HG03432 (cell line): ENCODE results near the gene VN1R4.
"Not testable (repeated sequence)": the region's sequence is repeated elsewhere in the genome, so short reads cannot be mapped to it uniquely, and the experiment has no call there.

Experiments used
- ATAC-seq: cut with Tn5 transposase; IDR thresholded peaks from one replicate; pipeline ENCODE4 v1.9.1; 2021; ENCODE audit warnings: mild to moderate bottlenecking, moderate library complexity; ENCODE audit not compliant: unreplicated experiment

Gene VN1R4

GRCh38 chr19:53267623-53268022 lies at the start of gene VN1R4:
Gene VN1R4, minus strand, starts transcription at chr19:53267723. Its CDS starts 58 bp downstream, at chr19:53267665.
- ATAC-seq, result not testable (repeated sequence)

- no peak for ATAC-seq
Measured at GRCh38 chr19:53311897-53312296, 44.4 kb upstream of the VN1R4 start.

GRCh38 chr19:53311044-53311443 lies 43.5 kb upstream of the VN1R4 start:
- no peak for ATAC-seq

- no peak for ATAC-seq
Measured at GRCh38 chr19:53308339-53308811, 40.9 kb upstream of the VN1R4 start.

GRCh38 chr19:53301341-53301740 lies 33.8 kb upstream of the VN1R4 start:
- not testable (repeated sequence) for ATAC-seq

GRCh38 chr19:53294786-53295441 lies 27.4 kb upstream of the VN1R4 start:
- no peak for ATAC-seq

- no peak for ATAC-seq
Measured at GRCh38 chr19:53290758-53291549, 23.4 kb upstream of the VN1R4 start.

- ATAC-seq, result no peak
Measured at GRCh38 chr19:53285087-53285486, 17.6 kb upstream of the VN1R4 start.

GRCh38 chr19:53281947-53282346 lies 14.4 kb upstream of the VN1R4 start:
- ATAC-seq, result not testable (repeated sequence)

GRCh38 chr19:53275480-53275879 lies 8.0 kb upstream of the VN1R4 start:
- no peak for ATAC-seq

GRCh38 chr19:53272044-53272443 lies 4.5 kb upstream of the VN1R4 start:
- ATAC-seq, result no peak

GRCh38 chr19:53269861-53270260 lies 2.3 kb upstream of the VN1R4 start:
- not testable (repeated sequence) for ATAC-seq

GRCh38 chr19:53257715-53258342 lies 9.7 kb downstream of the VN1R4 start, which contains the start of gene VN1R2:
Gene VN1R2, plus strand, starts transcription at chr19:53258292. Its CDS starts 84 bp downstream, at chr19:53258376.
- not testable (repeated sequence) for ATAC-seq

GRCh38 chr19:53254411-53255341 lies 12.8 kb downstream of the VN1R4 start, which contains the start of gene ZNF677:
Gene ZNF677, minus strand, starts transcription at chr19:53254873. Its CDS starts 3,323 bp downstream, at chr19:53251550.
- no peak for ATAC-seq

GRCh38 chr19:53246498-53246897 lies 21.0 kb downstream of the VN1R4 start:
- ATAC-seq, result no peak

GRCh38 chr19:53237114-53237777 lies 30.3 kb downstream of the VN1R4 start:
- ATAC-seq, result no peak

- ATAC-seq, result no peak
Measured at GRCh38 chr19:53224606-53225005, 42.9 kb downstream of the VN1R4 start.

GRCh38 chr19:53222716-53223115 lies 44.8 kb downstream of the VN1R4 start:
- ATAC-seq, result not testable (repeated sequence)
